ENCODE measurements around the gene CDADC1.
"Not testable (repeated sequence)": the region's sequence is repeated elsewhere in the genome, so short reads cannot be mapped to it uniquely, and the experiment has no call there.

Gene CDADC1

DNA sequence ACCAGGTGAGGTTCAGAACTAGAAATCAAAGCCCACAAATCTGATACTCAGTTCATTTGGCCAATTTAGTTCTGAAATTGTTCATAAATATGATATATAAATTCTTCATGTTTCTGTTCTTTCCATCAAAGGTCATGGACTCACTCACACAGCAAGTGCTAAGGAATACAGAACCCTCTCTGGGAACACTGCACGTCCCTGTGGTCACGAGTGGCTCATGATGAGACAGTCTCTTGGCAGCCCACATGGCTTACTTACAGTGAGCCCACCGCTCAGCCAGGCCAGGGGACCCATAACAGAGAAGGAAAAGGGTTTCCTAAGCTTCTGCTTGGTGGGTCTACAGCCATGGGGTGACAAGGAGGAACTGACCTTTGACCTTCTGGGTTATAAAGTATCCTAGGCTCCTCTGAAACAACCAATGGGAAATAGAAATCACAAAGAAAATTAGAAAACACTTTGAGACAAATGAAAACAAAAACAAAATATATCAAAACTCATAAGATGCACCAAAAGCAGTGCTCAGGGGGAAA, 67.4 kb downstream of the CDADC1 start:
- no peak for DNase-seq (ENCODE audit: low read depth, low spot score)

DNA sequence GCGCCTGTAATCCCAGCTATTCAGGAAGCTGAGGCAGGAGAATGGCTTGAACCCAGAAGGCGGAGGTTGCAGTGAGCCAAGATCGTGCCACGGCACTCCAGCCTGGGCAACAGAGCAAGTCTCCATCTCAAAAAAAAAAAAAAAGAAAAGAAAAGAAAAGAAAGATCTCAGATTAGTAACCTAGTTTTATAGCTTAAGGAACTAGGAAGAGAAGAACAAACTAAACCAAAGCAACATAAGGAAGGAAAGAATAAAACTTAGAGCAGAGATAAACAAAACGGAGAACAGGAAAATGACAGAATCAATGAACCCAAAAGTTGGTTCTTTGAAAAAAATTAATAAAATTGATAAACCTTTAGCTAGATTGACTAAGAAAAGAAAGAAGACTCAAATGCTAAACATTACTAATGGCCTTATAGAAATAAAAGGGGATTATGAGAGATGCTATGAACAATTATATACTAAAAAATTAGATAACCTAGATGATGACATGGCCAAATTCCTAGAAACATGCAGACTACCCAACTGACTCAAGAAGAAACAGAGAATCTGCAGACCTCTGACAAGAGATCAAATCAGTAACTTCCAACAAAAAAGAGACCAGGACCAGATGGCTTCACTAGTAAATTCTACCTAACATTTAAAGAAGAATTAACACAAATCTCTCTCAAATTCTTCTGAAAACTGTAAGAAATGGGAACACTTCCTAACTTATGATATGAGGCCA, 68.2 kb downstream of the CDADC1 start:
- DNase-seq (ENCODE audit: low read depth, low spot score), result no peak

DNA sequence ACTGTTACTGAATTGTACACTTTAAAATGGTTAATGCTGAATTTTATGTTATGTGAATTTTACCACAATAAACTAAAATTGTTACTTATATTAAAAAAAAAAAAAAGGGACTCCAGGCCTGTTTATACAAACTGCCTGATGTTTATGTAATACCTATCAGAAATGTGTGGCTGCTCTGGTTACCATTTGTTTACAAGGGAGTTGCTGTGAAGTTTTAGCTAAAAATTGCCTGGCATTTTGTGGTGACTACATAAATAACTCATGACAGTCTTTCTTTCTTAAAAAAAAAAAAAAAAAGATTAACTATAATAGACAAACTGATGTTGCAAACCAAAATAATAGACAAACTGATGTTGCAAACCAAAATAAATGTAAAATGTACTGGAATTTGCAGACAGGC, 71.8 kb downstream of the CDADC1 start:
- DNase-seq (ENCODE audit: low read depth, low spot score), result no peak

GRCh38 chr13:49319951-49320350, 72.2 kb downstream of the CDADC1 start:
- no peak for DNase-seq (ENCODE audit: low read depth, low spot score)

GRCh38 chr13:49320975-49321374, 73.2 kb downstream of the CDADC1 start:
- no peak for DNase-seq (ENCODE audit: low read depth, low spot score)

DNA sequence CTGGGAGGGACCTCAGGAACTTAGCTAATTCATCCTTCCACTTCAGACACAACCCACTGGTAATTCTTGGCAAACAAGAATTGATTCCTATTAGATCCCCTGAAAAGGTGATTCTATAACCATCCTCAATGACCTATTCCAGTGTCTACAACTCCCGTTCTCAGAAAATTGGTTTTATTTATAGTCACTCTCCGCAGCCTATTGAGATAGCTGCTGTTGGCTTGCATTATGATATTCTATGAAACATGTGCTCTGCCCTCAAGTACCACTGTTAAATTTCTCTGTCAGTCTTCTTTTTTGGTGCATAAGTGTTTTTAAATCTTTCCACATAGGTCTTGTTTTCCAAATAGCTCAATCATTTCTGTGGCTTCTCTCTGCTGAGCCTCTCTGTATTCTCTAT, 75.0 kb downstream of the CDADC1 start:
- DNase-seq (ENCODE audit: low read depth, low spot score), result no peak

DNA sequence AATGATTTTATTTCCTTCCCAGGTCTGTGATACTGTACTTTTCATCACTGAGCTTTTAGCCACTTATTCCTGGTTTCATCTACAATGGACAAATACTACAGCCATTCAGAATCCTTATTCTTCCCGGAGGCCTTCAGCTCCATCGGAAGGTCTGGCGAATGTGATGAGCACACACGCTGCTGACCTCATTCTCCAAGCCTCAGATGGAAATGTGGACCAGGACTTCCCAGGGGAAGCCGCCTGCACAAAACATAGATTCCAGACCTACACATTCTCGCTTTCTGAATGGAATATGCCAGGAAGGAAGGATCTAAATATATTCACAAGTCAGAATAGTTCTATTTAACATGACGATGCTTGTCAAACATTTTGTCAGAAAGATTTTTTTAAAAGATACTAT, 75.6 kb downstream of the CDADC1 start:
- DNase-seq (ENCODE audit: low read depth, low spot score), result no peak

GRCh38 chr13:49326222-49326917, 78.6 kb downstream of the CDADC1 start:
- no peak for DNase-seq (ENCODE audit: low read depth, low spot score)

- not testable (repeated sequence) for DNase-seq (ENCODE audit: low read depth, low spot score)
Measured at GRCh38 chr13:49327145-49327544, 79.4 kb downstream of the CDADC1 start.

GRCh38 chr13:49329831-49330545, 82.3 kb downstream of the CDADC1 start:
- no peak for DNase-seq (ENCODE audit: low read depth, low spot score)

- no peak for DNase-seq (ENCODE audit: low read depth, low spot score)
Measured at GRCh38 chr13:49330546-49330864, 82.8 kb downstream of the CDADC1 start.

DNA sequence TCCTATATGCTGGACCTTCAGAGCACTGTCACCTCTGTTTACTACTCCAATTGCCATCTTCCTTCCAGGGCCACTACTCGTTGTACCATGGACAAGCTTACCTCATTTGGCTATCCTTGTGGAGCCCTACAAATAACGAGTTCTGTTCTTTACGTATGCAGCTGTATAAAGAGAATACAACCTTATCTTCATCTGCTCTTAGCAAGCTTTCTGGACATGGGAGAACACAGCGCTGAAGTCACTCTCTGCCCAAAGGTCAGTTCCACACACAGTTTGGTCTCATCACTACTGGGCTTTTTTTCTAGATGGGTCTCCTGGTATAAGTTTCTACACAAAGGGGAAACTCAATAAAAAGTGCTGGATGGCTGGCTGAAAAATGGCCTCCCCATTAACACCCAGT, 88.9 kb downstream of the CDADC1 start:
- no peak for DNase-seq (ENCODE audit: low read depth, low spot score)

DNA sequence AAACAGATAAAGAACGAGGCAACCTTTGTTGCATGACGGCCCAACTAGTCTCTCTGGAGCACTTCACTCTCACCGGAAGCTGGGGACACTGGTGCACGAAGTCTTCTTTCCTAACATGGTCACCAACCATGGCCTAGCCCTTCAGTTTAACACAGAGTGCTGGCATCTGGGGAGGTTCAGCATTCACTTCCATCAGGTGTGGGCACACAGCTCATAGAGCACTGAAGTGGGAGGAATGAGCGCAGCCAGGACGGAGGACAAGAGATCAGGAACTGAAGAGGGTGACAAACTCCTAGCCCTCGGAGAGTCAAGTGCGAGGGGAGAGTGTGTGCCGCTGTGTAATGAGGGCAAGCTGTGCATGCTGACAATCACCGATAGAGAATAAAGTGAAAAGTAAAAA, 92.4 kb downstream of the CDADC1 start:
- DNase-seq (ENCODE audit: low read depth, low spot score), result no peak

GRCh38 chr13:49341517-49341916, 93.8 kb downstream of the CDADC1 start:
- DNase-seq (ENCODE audit: low read depth, low spot score), result no peak

- DNase-seq (ENCODE audit: low read depth, low spot score), result no peak
Measured at GRCh38 chr13:49341941-49342340, 94.2 kb downstream of the CDADC1 start.

DNA sequence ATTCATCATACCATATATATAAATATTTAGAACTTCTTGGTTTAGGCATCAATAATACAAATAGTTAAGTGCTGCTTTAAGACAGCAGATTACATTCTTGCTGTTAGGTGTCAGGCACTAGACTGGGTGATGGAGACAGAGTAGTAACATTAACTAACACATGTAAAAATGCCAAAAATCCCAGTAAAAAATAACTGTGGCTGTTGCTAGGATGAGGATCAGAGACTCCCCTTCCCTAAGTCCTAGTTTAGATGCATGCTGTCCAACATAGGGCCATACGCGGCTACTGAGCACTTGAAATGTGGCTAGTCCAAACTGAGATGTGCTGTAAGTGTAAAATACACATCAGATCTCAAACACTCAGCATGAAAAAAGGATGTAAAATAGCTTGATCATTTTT, 94.7 kb downstream of the CDADC1 start:
- no peak for DNase-seq (ENCODE audit: low read depth, low spot score)
